HepG2 (cell line): Measurements from ENCODE around the gene CPNE4. TPM values are rescaled to one million over a fixed set of nuclear protein-coding genes. Genes with fewer than 3 reads are reported as not detected.

ENCODE experiments used
- ATAC-seq: fragments of 200-7000 bp; cut with Tn5 transposase; 3 replicates; pipeline ENCODE4 v1.9.1; 2020; ENCODE audit warnings: mild to moderate bottlenecking, moderate library complexity
- BruUV-seq: library from RNA; stranded (reverse); fragments of 400-500 nt; replicated peaks from 2 replicates; lab custom pipeline; 2021; lab: Mats Ljungman, UMichigan
- CTCF ChIA-PET: fragments of 300-600 bp; formaldehyde crosslinking; extraction: SDS; loops from one replicate; lab custom pipeline; 2021; ENCODE audit warnings: low total read pairs, inconsistent platforms, low intra/inter-chr PET ratio; lab: Yijun Ruan, JAX
- POLR2A ChIA-PET: fragments of 350-600 bp; sonication (Branson Sonifier 250); formaldehyde crosslinking; loops from one replicate; lab custom pipeline; 2020; ENCODE audit warnings: antibody characterized with exemption, inconsistent platforms; lab: Yijun Ruan, JAX
- DNase-seq: peaks from one replicate; pipeline ENCODE4 v3.0.0-alpha.2; 2015; ENCODE audit warnings: low spot score
- FAIRE-seq: peaks from 3 replicates; lab custom pipeline; 2011; peaks lifted over from hg19 to GRCh38; lab: Jason Lieb, UNC
- H2AFZ ChIP-seq: one replicate; pipeline ENCODE4 v1.6.1; 2011; ENCODE audit warnings: low read length, inconsistent platforms
- H3K27ac ChIP-seq: fragments of 300-600 bp; 3 replicates; pipeline ENCODE4 v1.8.0; 2011; ENCODE audit warnings: mixed run types, mild to moderate bottlenecking, mixed read lengths, low read length, inconsistent platforms; ENCODE audit not compliant: insufficient read depth; ENCODE audit errors: extremely low read length
- H3K27me3 ChIP-seq, 2 experiments: fragments of 200-600 bp in 1 of 2; 2 replicates in 1 of 2; 3 replicates in 1 of 2; pipeline versions ENCODE4 v1.6.0 to v1.8.0; 2011; ENCODE audit warnings: low read length in 2 of 2, mild to moderate bottlenecking in 2 of 2, moderate library complexity in 2 of 2, inconsistent platforms in 1 of 2; ENCODE audit not compliant: insufficient read depth in 2 of 2, control insufficient read depth in 1 of 2
- H3K36me3 ChIP-seq, 2 experiments: fragments of 200-600 bp in 1 of 2; replicated peaks in 1 of 2; 2 replicates in 1 of 2; 3 replicates in 1 of 2; pipeline versions ENCODE4 v1.5.1 to v1.8.0; 2011; ENCODE audit warnings: low read length in 2 of 2, inconsistent platforms in 1 of 2; ENCODE audit not compliant: insufficient read depth in 2 of 2, control insufficient read depth in 1 of 2
- H3K4me1 ChIP-seq: 2 replicates; pipeline ENCODE4 v1.5.1; 2012; ENCODE audit warnings: low read length, inconsistent platforms; ENCODE audit not compliant: insufficient read depth
- H3K4me2 ChIP-seq: 2 replicates; pipeline ENCODE4 v1.6.0; 2011; ENCODE audit warnings: low read depth, low read length, inconsistent platforms
- H3K4me3 ChIP-seq, 3 experiments: fragments of 200-600 bp in 1 of 3; sonication (generic), shearing (Covaris generic) in 1 of 3; replicated peaks in 1 of 3; 2 replicates each; pipeline ENCODE4 v1.5.1; 2011 to 2016; ENCODE audit warnings: low read length in 3 of 3, inconsistent platforms in 2 of 3, low read depth in 2 of 3, mild to moderate bottlenecking in 2 of 3, control low read depth in 1 of 3, mixed read lengths in 1 of 3; ENCODE audit not compliant: insufficient read depth in 1 of 3
- H3K79me2 ChIP-seq: one replicate; pipeline ENCODE4 v1.6.1; 2011; ENCODE audit warnings: low read length, inconsistent platforms; ENCODE audit not compliant: insufficient read depth
- H3K9ac ChIP-seq: 2 replicates; pipeline ENCODE4 v1.6.0; 2011; ENCODE audit warnings: mild to moderate bottlenecking, low read depth, low read length, inconsistent platforms; ENCODE audit not compliant: insufficient read depth
- H3K9me3 ChIP-seq: 2 replicates; pipeline ENCODE4 v1.5.1; 2012; ENCODE audit warnings: mild to moderate bottlenecking, low read length
- H4K20me1 ChIP-seq: 2 replicates; pipeline ENCODE4 v1.6.0; 2011; ENCODE audit warnings: inconsistent platforms, mild to moderate bottlenecking, low read length, moderate library complexity; ENCODE audit not compliant: insufficient read depth
- CC2D1A ChIP-seq: sonication (generic); formaldehyde crosslinking; IDR thresholded peaks from 2 replicates; pipeline ENCODE4 v1.8.1; 2023; ENCODE audit warnings: mild to moderate bottlenecking, missing genetic modification reagents
- CENPT ChIP-seq: sonication (generic); formaldehyde crosslinking; IDR thresholded peaks from 2 replicates; pipeline ENCODE4 v1.8.0; 2022; ENCODE audit warnings: low read depth, mild to moderate bottlenecking, moderate library complexity, missing genetic modification reagents
- ELF3 ChIP-seq: IDR thresholded peaks from 2 replicates; pipeline ENCODE4 v1.6.1; 2016; ENCODE audit warnings: missing genetic modification reagents, missing compliant biosample characterization
- ISX ChIP-seq: sonication (generic); formaldehyde crosslinking; conservative IDR thresholded peaks from 2 replicates; pipeline ENCODE4 v1.5.0; 2020; ENCODE audit warnings: missing genetic modification reagents
- MTF2 ChIP-seq: sonication (generic); formaldehyde crosslinking; IDR thresholded peaks from 2 replicates; pipeline ENCODE4 v1.5.0; 2020; ENCODE audit warnings: missing genetic modification reagents, borderline replicate concordance
- NONO ChIP-seq, 2 experiments: fragments of 450-650 bp in 1 of 2; sonication (generic) in 1 of 2; formaldehyde crosslinking in 1 of 2; IDR thresholded peaks in 1 of 2; conservative IDR thresholded peaks in 1 of 2; 2 replicates each; pipeline versions ENCODE4 v1.6.1 to v1.8.0; 2017 to 2022; ENCODE audit warnings: mild to moderate bottlenecking in 1 of 2, missing genetic modification reagents in 1 of 2, moderate library complexity in 1 of 2
- RBM22 ChIP-seq: fragments of 200-400 bp; formaldehyde crosslinking; optimal IDR thresholded peaks from 2 replicates; pipeline ENCODE3; 2017; ENCODE audit warnings: mild to moderate bottlenecking, low read length, moderate library complexity
- SATB2 ChIP-seq: sonication (generic); formaldehyde crosslinking; IDR thresholded peaks from 2 replicates; pipeline ENCODE4 v1.5.0; 2020; ENCODE audit warnings: missing genetic modification reagents
- TCF12 ChIP-seq, 2 experiments: fragments of 450-650 bp in 1 of 2; sonication (generic) in 1 of 2; formaldehyde crosslinking in 1 of 2; IDR thresholded peaks; 2 replicates each; pipeline versions ENCODE4 v1.6.1 to v1.8.0; 2017 to 2022; ENCODE audit warnings: antibody characterized with exemption in 1 of 2, mild to moderate bottlenecking in 1 of 2, missing genetic modification reagents in 1 of 2, moderate library complexity in 1 of 2
- TCF7 ChIP-seq: sonication (generic); IDR thresholded peaks from 2 replicates; pipeline ENCODE4 v1.6.1; 2016; ENCODE audit warnings: antibody characterized with exemption, low read depth
- TFDP1 ChIP-seq: IDR thresholded peaks from 2 replicates; pipeline ENCODE4 v1.6.1; 2016; ENCODE audit warnings: missing compliant biosample characterization, missing genetic modification reagents, borderline replicate concordance
- ZNF619 ChIP-seq: sonication (generic); formaldehyde crosslinking; IDR thresholded peaks from 2 replicates; pipeline ENCODE4 v1.4.0; 2020; ENCODE audit warnings: mild to moderate bottlenecking, missing genetic modification reagents
- ZSCAN20 ChIP-seq: sonication (generic); formaldehyde crosslinking; IDR thresholded peaks from 2 replicates; pipeline ENCODE4 v1.4.0; 2020; ENCODE audit warnings: missing genetic modification reagents, mild to moderate bottlenecking, borderline replicate concordance
- WGBS: methylation state at CpG from one replicate; pipeline ENCODE4 v1.1.6; 2017; ENCODE audit warnings: low lambda C conversion rate; 5-methylcytosine and 5-hydroxymethylcytosine counted together
- in situ Hi-C: cut with HindIII; loops from 2 replicates; pipeline ENCODE4 v1.10.0; 2017; ENCODE audit warnings: low pct_unique_long_range_greater_than_20kb; ENCODE audit not compliant: extremely low pct_ligation_motif_present
- intact Hi-C: fragments of 100-400 bp; cut with micrococcal nuclease; formaldehyde crosslinking; loops from one replicate; pipeline ENCODE4 v1.10.0; 2022; ENCODE audit not compliant: unreplicated experiment
- polyA plus RNA-seq, 8 experiments: library from polyadenylated mRNA; depleted of rRNA in 3 of 8; stranded (reverse) in 7 of 8; unstranded in 1 of 8; fragments of >200 nt; fragmentation: Illumina TruSeq in 4 of 8; extraction: Trizol in 4 of 8; gene quantifications; 2 replicates each; pipeline versions ENCODE4 v1.2.1 to v1.2.3, GENCODE V29; 2011 to 2016; ENCODE audit warnings: low read depth in 4 of 8, missing spikeins in 1 of 8, mixed read lengths in 1 of 8; ENCODE audit not compliant: insufficient read depth in 1 of 8
- total RNA-seq, 5 experiments: library from RNA; depleted of rRNA; stranded (reverse); fragments of >200 nt; fragmentation: Illumina TruSeq; extraction: Trizol; gene quantifications; 2 replicates each; pipeline ENCODE4 v1.2.3, GENCODE V29; 2016; ENCODE audit warnings: low read depth in 1 of 5
- TF ChIP-seq, protein P1 (sequence below): sonication (generic); formaldehyde crosslinking; IDR thresholded peaks from 2 replicates; pipeline ENCODE4 v1.5.1; 2020; ENCODE audit warnings: mild to moderate bottlenecking, moderate library complexity, missing genetic modification reagents
- TF ChIP-seq, protein P2 (sequence below): sonication (generic); formaldehyde crosslinking; IDR thresholded peaks from 2 replicates; pipeline ENCODE4 v1.8.1; 2023; ENCODE audit warnings: missing genetic modification reagents, inconsistent platforms, borderline replicate concordance
- TF ChIP-seq, protein P3 (sequence below): sonication (generic); formaldehyde crosslinking; IDR thresholded peaks from 2 replicates; pipeline ENCODE4 v1.5.0; 2020; ENCODE audit warnings: missing genetic modification reagents
- TF ChIP-seq, protein P4 (sequence below): sonication (generic); formaldehyde crosslinking; IDR thresholded peaks from 2 replicates; pipeline ENCODE4 v1.5.0; 2020; ENCODE audit warnings: missing genetic modification reagents

Gene CPNE4
- total and polyA plus RNA-seq, 2 of the 13 experiments (the other 11 are each of a cell fraction or from before 2014, with no cell fraction given), result not detected

- no peak overlapping the region for H3K4me3 ChIP-seq
- WGBS, result 97% methylated on average over 2 of the region's 2 CpGs
- POLR2A ChIA-PET, result no interaction called here
- no peak for ATAC-seq
- no peak overlapping the region for H3K9ac ChIP-seq
- no peak overlapping the region for H3K4me2 ChIP-seq
- intact Hi-C loops (no loop called here), in situ Hi-C loops (loop anchor here (25.0 kb wide), 1 partner anchor 454 kb away; the partner anchor contains the start of genes ASTE1 and NEK11)
- H3K36me3 ChIP-seq, result peaks cover 7 to 53% of the 10 kb centered on the region in 2 experiments; a peak in 4 of 5 replicates
- H3K27me3 ChIP-seq, result no peaks in the 10 kb centered on the region
- no peaks in the 10 kb centered on the region for H3K4me1 ChIP-seq
- H4K20me1 ChIP-seq, result no peaks in the 10 kb centered on the region; the same call in 1 of the 2 replicates
- no peak overlapping the region for H2AFZ ChIP-seq
- H3K9me3 ChIP-seq, result no peaks in the 10 kb centered on the region
- no TSS peak for BruUV-seq
- DNase-seq, result no peak
- peaks cover 12% of the 10 kb centered on the region for H3K79me2 ChIP-seq
- TF ChIP-seq, protein P1, sequence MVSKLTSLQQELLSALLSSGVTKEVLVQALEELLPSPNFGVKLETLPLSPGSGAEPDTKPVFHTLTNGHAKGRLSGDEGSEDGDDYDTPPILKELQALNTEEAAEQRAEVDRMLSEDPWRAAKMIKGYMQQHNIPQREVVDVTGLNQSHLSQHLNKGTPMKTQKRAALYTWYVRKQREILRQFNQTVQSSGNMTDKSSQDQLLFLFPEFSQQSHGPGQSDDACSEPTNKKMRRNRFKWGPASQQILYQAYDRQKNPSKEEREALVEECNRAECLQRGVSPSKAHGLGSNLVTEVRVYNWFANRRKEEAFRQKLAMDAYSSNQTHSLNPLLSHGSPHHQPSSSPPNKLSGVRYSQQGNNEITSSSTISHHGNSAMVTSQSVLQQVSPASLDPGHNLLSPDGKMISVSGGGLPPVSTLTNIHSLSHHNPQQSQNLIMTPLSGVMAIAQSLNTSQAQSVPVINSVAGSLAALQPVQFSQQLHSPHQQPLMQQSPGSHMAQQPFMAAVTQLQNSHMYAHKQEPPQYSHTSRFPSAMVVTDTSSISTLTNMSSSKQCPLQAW, result no peak
- TF ChIP-seq RBM22, result no peak
- TF ChIP-seq, protein P2, sequence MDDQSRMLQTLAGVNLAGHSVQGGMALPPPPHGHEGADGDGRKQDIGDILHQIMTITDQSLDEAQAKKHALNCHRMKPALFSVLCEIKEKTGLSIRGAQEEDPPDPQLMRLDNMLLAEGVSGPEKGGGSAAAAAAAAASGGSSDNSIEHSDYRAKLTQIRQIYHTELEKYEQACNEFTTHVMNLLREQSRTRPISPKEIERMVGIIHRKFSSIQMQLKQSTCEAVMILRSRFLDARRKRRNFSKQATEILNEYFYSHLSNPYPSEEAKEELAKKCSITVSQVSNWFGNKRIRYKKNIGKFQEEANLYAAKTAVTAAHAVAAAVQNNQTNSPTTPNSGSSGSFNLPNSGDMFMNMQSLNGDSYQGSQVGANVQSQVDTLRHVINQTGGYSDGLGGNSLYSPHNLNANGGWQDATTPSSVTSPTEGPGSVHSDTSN, result no peak
- TF ChIP-seq MTF2 (CRISPR knock-in tag), result no peak
- TF ChIP-seq TCF12 (IDR thresholded peaks at IDR 0.05), result no peak
- no peak for TF ChIP-seq TCF12 (CRISPR knock-in tag; IDR thresholded peaks at IDR 0.05)
- no peak for TF ChIP-seq TFDP1 (CRISPR knock-in tag)
- no peak for TF ChIP-seq ELF3 (CRISPR knock-in tag)
- TF ChIP-seq, protein P3, sequence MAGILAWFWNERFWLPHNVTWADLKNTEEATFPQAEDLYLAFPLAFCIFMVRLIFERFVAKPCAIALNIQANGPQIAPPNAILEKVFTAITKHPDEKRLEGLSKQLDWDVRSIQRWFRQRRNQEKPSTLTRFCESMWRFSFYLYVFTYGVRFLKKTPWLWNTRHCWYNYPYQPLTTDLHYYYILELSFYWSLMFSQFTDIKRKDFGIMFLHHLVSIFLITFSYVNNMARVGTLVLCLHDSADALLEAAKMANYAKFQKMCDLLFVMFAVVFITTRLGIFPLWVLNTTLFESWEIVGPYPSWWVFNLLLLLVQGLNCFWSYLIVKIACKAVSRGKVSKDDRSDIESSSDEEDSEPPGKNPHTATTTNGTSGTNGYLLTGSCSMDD (CRISPR knock-in tag), result no peak
- TF ChIP-seq, protein P4, sequence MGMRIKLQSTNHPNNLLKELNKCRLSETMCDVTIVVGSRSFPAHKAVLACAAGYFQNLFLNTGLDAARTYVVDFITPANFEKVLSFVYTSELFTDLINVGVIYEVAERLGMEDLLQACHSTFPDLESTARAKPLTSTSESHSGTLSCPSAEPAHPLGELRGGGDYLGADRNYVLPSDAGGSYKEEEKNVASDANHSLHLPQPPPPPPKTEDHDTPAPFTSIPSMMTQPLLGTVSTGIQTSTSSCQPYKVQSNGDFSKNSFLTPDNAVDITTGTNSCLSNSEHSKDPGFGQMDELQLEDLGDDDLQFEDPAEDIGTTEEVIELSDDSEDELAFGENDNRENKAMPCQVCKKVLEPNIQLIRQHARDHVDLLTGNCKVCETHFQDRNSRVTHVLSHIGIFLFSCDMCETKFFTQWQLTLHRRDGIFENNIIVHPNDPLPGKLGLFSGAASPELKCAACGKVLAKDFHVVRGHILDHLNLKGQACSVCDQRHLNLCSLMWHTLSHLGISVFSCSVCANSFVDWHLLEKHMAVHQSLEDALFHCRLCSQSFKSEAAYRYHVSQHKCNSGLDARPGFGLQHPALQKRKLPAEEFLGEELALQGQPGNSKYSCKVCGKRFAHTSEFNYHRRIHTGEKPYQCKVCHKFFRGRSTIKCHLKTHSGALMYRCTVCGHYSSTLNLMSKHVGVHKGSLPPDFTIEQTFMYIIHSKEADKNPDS (CRISPR knock-in tag), result no peak
- no peak for TF ChIP-seq ZNF619
- TF ChIP-seq ZSCAN20 (CRISPR knock-in tag), result no peak
- TF ChIP-seq CENPT (CRISPR knock-in tag), result no peak
- no peak for TF ChIP-seq CC2D1A (CRISPR knock-in tag)
- TF ChIP-seq SATB2 (CRISPR knock-in tag), result no peak
- TF ChIP-seq NONO (IDR thresholded peaks at IDR 0.05), result no peak
- no peak for TF ChIP-seq NONO (CRISPR knock-in tag; conservative IDR thresholded peaks at IDR 0.05)
- no peak for TF ChIP-seq ISX (CRISPR knock-in tag)
- no peak for TF ChIP-seq TCF7
- TF ChIP-seq, all 625 proteins: peak for 0
- no peak overlapping the region for H3K27ac ChIP-seq
- FAIRE-seq, result no peak
- CTCF ChIA-PET, result no interaction called here
Measured at GRCh38 chr3:131491084-131491483, 543.7 kb downstream of the CPNE4 start.
